DMS153 (cell line): Measurements from ENCODE around the gene ZNF14.
"Not testable (repeated sequence)": the region's sequence is repeated elsewhere in the genome, so short reads cannot be mapped to it uniquely, and the experiment has no call there.

Experiments
- DNase-seq: peaks from one replicate; lab custom pipeline; 2025; lab: John Stamatoyannopoulos, UW

The ZNF14 gene

GRCh38 chr19:19746286-19747213, 13.6 kb upstream of the ZNF14 start:
- DNase-seq = no peak

- DNase-seq = no peak
These were observed 12.8 kb upstream of the ZNF14 start for GRCh38 chr19:19745496-19746285.

- DNase-seq = no peak
These were observed 11.7 kb upstream of the ZNF14 start for GRCh38 chr19:19744641-19745040.

- DNase-seq = not testable (repeated sequence)
These were observed 11.0 kb upstream of the ZNF14 start for GRCh38 chr19:19743921-19744320.

GRCh38 chr19:19743176-19743575, 10.3 kb upstream of the ZNF14 start:
- no peak for DNase-seq

- DNase-seq = no peak
These were observed 9.9 kb upstream of the ZNF14 start for GRCh38 chr19:19742773-19743172.

- DNase-seq = no peak
These were observed 8.3 kb upstream of the ZNF14 start for GRCh38 chr19:19741184-19741583.

GRCh38 chr19:19740755-19741154, 7.8 kb upstream of the ZNF14 start:
- no peak for DNase-seq

- no peak for DNase-seq
These were observed 5.7 kb upstream of the ZNF14 start for GRCh38 chr19:19738564-19738963.

GRCh38 chr19:19737559-19738332, 4.8 kb upstream of the ZNF14 start:
- DNase-seq = no peak

- DNase-seq = no peak
These were observed 11.0 kb downstream of the ZNF14 start for GRCh38 chr19:19721896-19722295.

GRCh38 chr19:19719798-19720197, 13.1 kb downstream of the ZNF14 start:
- no peak for DNase-seq

- no peak for DNase-seq
These were observed 20.7 kb downstream of the ZNF14 start for GRCh38 chr19:19711934-19712828.

- no peak for DNase-seq
These were observed 21.5 kb downstream of the ZNF14 start for GRCh38 chr19:19711306-19711933.

GRCh38 chr19:19710506-19710905, 22.4 kb downstream of the ZNF14 start:
- no peak for DNase-seq

GRCh38 chr19:19704836-19705235, 28.1 kb downstream of the ZNF14 start:
- no peak for DNase-seq

GRCh38 chr19:19700493-19700892, 32.4 kb downstream of the ZNF14 start:
- DNase-seq = not testable (repeated sequence)

- DNase-seq = no peak
These were observed 35.3 kb downstream of the ZNF14 start for GRCh38 chr19:19697589-19697988.

GRCh38 chr19:19696386-19696785, 36.5 kb downstream of the ZNF14 start:
- no peak for DNase-seq

- DNase-seq = no peak
These were observed 41.2 kb downstream of the ZNF14 start for GRCh38 chr19:19691683-19692082.

GRCh38 chr19:19689023-19689422, 43.9 kb downstream of the ZNF14 start:
- not testable (repeated sequence) for DNase-seq
